CD4-positive, alpha-beta T cell treated with Interferon gamma for 1 hour (primary cell): ENCODE results near the gene PARG.
"Not testable (repeated sequence)": the region's sequence is repeated elsewhere in the genome, so short reads cannot be mapped to it uniquely, and the experiment has no call there.

ENCODE experiments used
- DNase-seq: peaks from one replicate; pipeline ENCODE4 v3.0.0-alpha.2; 2020

PARG gene

GRCh38 chr10:49819234-49819958 is 122.4 kb downstream of the PARG start:
- no peak for DNase-seq

- no peak for DNase-seq
These were observed 124.0 kb downstream of the PARG start for GRCh38 chr10:49817845-49818244.

- no peak for DNase-seq
These were observed 137.8 kb downstream of the PARG start for GRCh38 chr10:49803988-49804387.

- no peak for DNase-seq
These were observed 143.6 kb downstream of the PARG start for GRCh38 chr10:49798275-49798674.

- no peak for DNase-seq
These were observed 150.7 kb downstream of the PARG start for GRCh38 chr10:49791100-49791499.

GRCh38 chr10:49784681-49785080 is 157.1 kb downstream of the PARG start:
- DNase-seq = no peak

GRCh38 chr10:49783645-49784044 is 158.2 kb downstream of the PARG start:
- no peak for DNase-seq

GRCh38 chr10:49781247-49781646 is 160.6 kb downstream of the PARG start:
- DNase-seq = no peak

- DNase-seq = no peak
These were observed 163.6 kb downstream of the PARG start for GRCh38 chr10:49778197-49778596.

- no peak for DNase-seq
These were observed 165.0 kb downstream of the PARG start for GRCh38 chr10:49776851-49777250.

GRCh38 chr10:49775014-49775413 is 166.8 kb downstream of the PARG start:
- no peak for DNase-seq

GRCh38 chr10:49772944-49773343 is 168.9 kb downstream of the PARG start:
- DNase-seq = not testable (repeated sequence)

- not testable (repeated sequence) for DNase-seq
These were observed 170.8 kb downstream of the PARG start for GRCh38 chr10:49771046-49771445.

- DNase-seq = no peak
These were observed 172.1 kb downstream of the PARG start for GRCh38 chr10:49769692-49770091.

- DNase-seq = no peak
These were observed 173.1 kb downstream of the PARG start for GRCh38 chr10:49768731-49769130.

GRCh38 chr10:49768329-49768728 is 173.5 kb downstream of the PARG start:
- DNase-seq = no peak
